HepG2 (cell line): ENCODE results near the gene CCDC97. TPM values are rescaled to one million over a fixed set of nuclear protein-coding genes. Genes with fewer than 3 reads are reported as not detected.

Experiments used
- ATAC-seq: fragments of 200-7000 bp; cut with Tn5 transposase; 3 replicates; pipeline ENCODE4 v1.9.1; 2020; ENCODE audit warnings: mild to moderate bottlenecking, moderate library complexity
- BruUV-seq: library from RNA; stranded (reverse); fragments of 400-500 nt; replicated peaks from 2 replicates; lab custom pipeline; 2021; lab: Mats Ljungman, UMichigan
- CTCF ChIA-PET: fragments of 300-600 bp; formaldehyde crosslinking; extraction: SDS; loops from one replicate; lab custom pipeline; 2021; ENCODE audit warnings: low total read pairs, inconsistent platforms, low intra/inter-chr PET ratio; lab: Yijun Ruan, JAX
- POLR2A ChIA-PET: fragments of 350-600 bp; sonication (Branson Sonifier 250); formaldehyde crosslinking; loops from one replicate; lab custom pipeline; 2020; ENCODE audit warnings: antibody characterized with exemption, inconsistent platforms; lab: Yijun Ruan, JAX
- DNase-seq: peaks from one replicate; pipeline ENCODE4 v3.0.0-alpha.2; 2015; ENCODE audit warnings: low spot score
- FAIRE-seq: peaks from 3 replicates; lab custom pipeline; 2011; peaks lifted over from hg19 to GRCh38; lab: Jason Lieb, UNC
- H2AFZ ChIP-seq: one replicate; pipeline ENCODE4 v1.6.1; 2011; ENCODE audit warnings: low read length, inconsistent platforms
- H3K27ac ChIP-seq: fragments of 300-600 bp; 3 replicates; pipeline ENCODE4 v1.8.0; 2011; ENCODE audit warnings: mixed run types, mild to moderate bottlenecking, mixed read lengths, low read length, inconsistent platforms; ENCODE audit not compliant: insufficient read depth; ENCODE audit errors: extremely low read length
- H3K27me3 ChIP-seq, 2 experiments: fragments of 200-600 bp in 1 of 2; 2 replicates in 1 of 2; 3 replicates in 1 of 2; pipeline versions ENCODE4 v1.6.0 to v1.8.0; 2011; ENCODE audit warnings: low read length in 2 of 2, mild to moderate bottlenecking in 2 of 2, moderate library complexity in 2 of 2, inconsistent platforms in 1 of 2; ENCODE audit not compliant: insufficient read depth in 2 of 2, control insufficient read depth in 1 of 2
- H3K36me3 ChIP-seq, 2 experiments: fragments of 200-600 bp in 1 of 2; replicated peaks in 1 of 2; 2 replicates in 1 of 2; 3 replicates in 1 of 2; pipeline versions ENCODE4 v1.5.1 to v1.8.0; 2011; ENCODE audit warnings: low read length in 2 of 2, inconsistent platforms in 1 of 2; ENCODE audit not compliant: insufficient read depth in 2 of 2, control insufficient read depth in 1 of 2
- H3K4me1 ChIP-seq: 2 replicates; pipeline ENCODE4 v1.5.1; 2012; ENCODE audit warnings: low read length, inconsistent platforms; ENCODE audit not compliant: insufficient read depth
- H3K4me2 ChIP-seq: 2 replicates; pipeline ENCODE4 v1.6.0; 2011; ENCODE audit warnings: low read depth, low read length, inconsistent platforms
- H3K4me3 ChIP-seq, 3 experiments: fragments of 200-600 bp in 1 of 3; sonication (generic), shearing (Covaris generic) in 1 of 3; replicated peaks in 1 of 3; 2 replicates each; pipeline ENCODE4 v1.5.1; 2011 to 2016; ENCODE audit warnings: low read length in 3 of 3, inconsistent platforms in 2 of 3, low read depth in 2 of 3, mild to moderate bottlenecking in 2 of 3, control low read depth in 1 of 3, mixed read lengths in 1 of 3; ENCODE audit not compliant: insufficient read depth in 1 of 3
- H3K79me2 ChIP-seq: one replicate; pipeline ENCODE4 v1.6.1; 2011; ENCODE audit warnings: low read length, inconsistent platforms; ENCODE audit not compliant: insufficient read depth
- H3K9ac ChIP-seq: 2 replicates; pipeline ENCODE4 v1.6.0; 2011; ENCODE audit warnings: mild to moderate bottlenecking, low read depth, low read length, inconsistent platforms; ENCODE audit not compliant: insufficient read depth
- H3K9me3 ChIP-seq: 2 replicates; pipeline ENCODE4 v1.5.1; 2012; ENCODE audit warnings: mild to moderate bottlenecking, low read length
- H4K20me1 ChIP-seq: 2 replicates; pipeline ENCODE4 v1.6.0; 2011; ENCODE audit warnings: inconsistent platforms, mild to moderate bottlenecking, low read length, moderate library complexity; ENCODE audit not compliant: insufficient read depth
- AGO2 ChIP-seq: fragments of 200-400 bp; formaldehyde crosslinking; optimal IDR thresholded peaks from 2 replicates; pipeline ENCODE3; 2017; ENCODE audit warnings: mild to moderate bottlenecking, low read depth, low read length, moderate library complexity
- GABPB1 ChIP-seq: IDR thresholded peaks from 2 replicates; pipeline ENCODE4 v1.6.1; 2016; ENCODE audit warnings: mild to moderate bottlenecking, missing genetic modification reagents, moderate library complexity, missing compliant biosample characterization
- KLF12 ChIP-seq: sonication (generic); formaldehyde crosslinking; IDR thresholded peaks from 2 replicates; pipeline ENCODE4 v1.4.0; 2020; ENCODE audit warnings: missing genetic modification reagents, borderline replicate concordance
- MED1 ChIP-seq: sonication (generic); formaldehyde crosslinking; IDR thresholded peaks from 2 replicates; pipeline ENCODE4 v1.4.0; 2020; ENCODE audit warnings: missing genetic modification reagents
- MEIS1 ChIP-seq: sonication (generic); formaldehyde crosslinking; IDR thresholded peaks from 2 replicates; pipeline ENCODE4 v1.9.0; 2021; ENCODE audit warnings: mild to moderate bottlenecking, missing genetic modification reagents, moderate library complexity, borderline replicate concordance
- PLRG1 ChIP-seq: fragments of 450-650 bp; conservative IDR thresholded peaks from 2 replicates; pipeline ENCODE4 v1.6.1; 2016
- WGBS: methylation state at CpG from one replicate; pipeline ENCODE4 v1.1.6; 2017; ENCODE audit warnings: low lambda C conversion rate; 5-methylcytosine and 5-hydroxymethylcytosine counted together
- in situ Hi-C: cut with HindIII; loops from 2 replicates; pipeline ENCODE4 v1.10.0; 2017; ENCODE audit warnings: low pct_unique_long_range_greater_than_20kb; ENCODE audit not compliant: extremely low pct_ligation_motif_present
- intact Hi-C: fragments of 100-400 bp; cut with micrococcal nuclease; formaldehyde crosslinking; loops from one replicate; pipeline ENCODE4 v1.10.0; 2022; ENCODE audit not compliant: unreplicated experiment
- polyA plus RNA-seq, 8 experiments: library from polyadenylated mRNA; depleted of rRNA in 3 of 8; stranded (reverse) in 7 of 8; unstranded in 1 of 8; fragments of >200 nt; fragmentation: Illumina TruSeq in 4 of 8; extraction: Trizol in 4 of 8; gene quantifications; 2 replicates each; pipeline versions ENCODE4 v1.2.1 to v1.2.3, GENCODE V29; 2011 to 2016; ENCODE audit warnings: low read depth in 4 of 8, missing spikeins in 1 of 8, mixed read lengths in 1 of 8; ENCODE audit not compliant: insufficient read depth in 1 of 8
- total RNA-seq, 5 experiments: library from RNA; depleted of rRNA; stranded (reverse); fragments of >200 nt; fragmentation: Illumina TruSeq; extraction: Trizol; gene quantifications; 2 replicates each; pipeline ENCODE4 v1.2.3, GENCODE V29; 2016; ENCODE audit warnings: low read depth in 1 of 5

Gene CCDC97
- total and polyA plus RNA-seq, 2 of the 13 experiments (the other 11 are each of a cell fraction or from before 2014, with no cell fraction given) = 6.2 to 7.3 TPM

- CTCF ChIA-PET = no interaction called here
- H3K27ac ChIP-seq = no peak overlapping the region
- BruUV-seq = no TSS peak
- H2AFZ ChIP-seq = no peak overlapping the region
- intact Hi-C loops (no loop called here), in situ Hi-C loops (no loop called here)
- DNase-seq = no peak
- H3K4me3 ChIP-seq = no peak overlapping the region
- no peak overlapping the region for H3K9ac ChIP-seq
- 96% methylated on average over 15 of the region's 21 CpGs for WGBS
- no peak for ATAC-seq
- H3K27me3 ChIP-seq = no peaks in the 10 kb centered on the region
- H3K36me3 ChIP-seq = peaks cover 52 to 95% of the 10 kb centered on the region in 2 experiments
- POLR2A ChIA-PET = interaction anchor here (1.5 kb wide), 1 partner anchor 40 kb away, joined by 5 read pairs; no protein-coding TSS in a partner anchor
- TF ChIP-seq PLRG1 (no peak), MED1 (CRISPR knock-in tag) (no peak), GABPB1 (CRISPR knock-in tag) (no peak), MEIS1 (CRISPR knock-in tag) (no peak), AGO2 (peak; percentile 25)
- H3K79me2 ChIP-seq = no peaks in the 10 kb centered on the region
- no peak overlapping the region for H3K4me2 ChIP-seq
- no peak for FAIRE-seq
- H3K9me3 ChIP-seq = no peaks in the 10 kb centered on the region
- H3K4me1 ChIP-seq = no peaks in the 10 kb centered on the region
- no peaks in the 10 kb centered on the region for H4K20me1 ChIP-seq
These were observed 7.2 kb upstream of the CCDC97 start for GRCh38 chr19:41302624-41303351.

GRCh38 chr19:41303954-41304353 lies 6.0 kb upstream of the CCDC97 start:
- H3K36me3 ChIP-seq = peaks cover 46 to 84% of the 10 kb centered on the region in 2 experiments
- no peak overlapping the region for H3K4me2 ChIP-seq
- CTCF ChIA-PET = no interaction called here
- no peak overlapping the region for H3K9ac ChIP-seq
- H3K4me3 ChIP-seq = no peak overlapping the region
- ATAC-seq = no peak
- WGBS = 94% methylated on average over 8 of the region's 14 CpGs
- H3K27me3 ChIP-seq = no peaks in the 10 kb centered on the region
- FAIRE-seq = no peak
- H3K79me2 ChIP-seq = no peaks in the 10 kb centered on the region
- no peak for DNase-seq
- intact Hi-C loops (no loop called here), in situ Hi-C loops (no loop called here)
- POLR2A ChIA-PET = interaction anchor here (1.5 kb wide), 1 partner anchor 41 kb away, joined by 5 read pairs; no protein-coding TSS in a partner anchor
- no peak overlapping the region for H2AFZ ChIP-seq
- H3K4me1 ChIP-seq = peaks cover 9% of the 10 kb centered on the region
- TF ChIP-seq AGO2 = peak; percentile 70
- no peak for TF ChIP-seq KLF12 (CRISPR knock-in tag)
- no peaks in the 10 kb centered on the region for H3K9me3 ChIP-seq
- H4K20me1 ChIP-seq = no peaks in the 10 kb centered on the region
- no peak overlapping the region for H3K27ac ChIP-seq
- no TSS peak for BruUV-seq
